ENCODE data around the gene CEACAM20.
"Not testable (repeated sequence)": the region's sequence is repeated elsewhere in the genome, so short reads cannot be mapped to it uniquely, and the experiment has no call there.

CEACAM20 gene

GRCh38 chr19:44529536-44529935 is at the start of gene CEACAM20:
CEACAM20 (minus strand) TSS chr19:44529675; CDS start chr19:44529509, 166 bp downstream.
- DNase-seq, result no peak

- DNase-seq, result no peak
Observed at GRCh38 chr19:44577566-44577874, 48.0 kb upstream of the CEACAM20 start.

- DNase-seq, result peak; percentile 56
Observed at GRCh38 chr19:44576843-44577565, 47.5 kb upstream of the CEACAM20 start.

GRCh38 chr19:44575116-44575700 is 45.7 kb upstream of the CEACAM20 start:
- DNase-seq, result no peak

GRCh38 chr19:44574186-44574950 is 44.9 kb upstream of the CEACAM20 start:
- DNase-seq, result no peak

- DNase-seq, result no peak
Observed at GRCh38 chr19:44573627-44574026, 44.2 kb upstream of the CEACAM20 start.

- DNase-seq, result no peak
Observed at GRCh38 chr19:44573183-44573582, 43.7 kb upstream of the CEACAM20 start.

- DNase-seq, result no peak
Observed at GRCh38 chr19:44572581-44572900, 43.1 kb upstream of the CEACAM20 start.

GRCh38 chr19:44571830-44572580 is 42.5 kb upstream of the CEACAM20 start:
- DNase-seq, result no peak

GRCh38 chr19:44570984-44571684 is 41.7 kb upstream of the CEACAM20 start:
- DNase-seq, result peak; percentile 84

GRCh38 chr19:44570603-44570983 is 41.1 kb upstream of the CEACAM20 start:
- no peak for DNase-seq

GRCh38 chr19:44567745-44568144 is 38.3 kb upstream of the CEACAM20 start:
- DNase-seq, result no peak

GRCh38 chr19:44566984-44567383 is 37.5 kb upstream of the CEACAM20 start:
- DNase-seq, result no peak

- not testable (repeated sequence) for DNase-seq
Observed at GRCh38 chr19:44563086-44563655, 33.7 kb upstream of the CEACAM20 start.

- no peak for DNase-seq
Observed at GRCh38 chr19:44557933-44558332, 28.5 kb upstream of the CEACAM20 start.

GRCh38 chr19:44554641-44555246 is 25.3 kb upstream of the CEACAM20 start:
- DNase-seq, result no peak

GRCh38 chr19:44553478-44554171 is 24.1 kb upstream of the CEACAM20 start:
- DNase-seq, result no peak

- DNase-seq, result no peak
Observed at GRCh38 chr19:44552324-44552723, 22.8 kb upstream of the CEACAM20 start.

- no peak for DNase-seq
Observed at GRCh38 chr19:44551850-44552249, 22.4 kb upstream of the CEACAM20 start.

- not testable (repeated sequence) for DNase-seq
Observed at GRCh38 chr19:44550976-44551375, 21.5 kb upstream of the CEACAM20 start.

GRCh38 chr19:44549507-44549906 is 20.0 kb upstream of the CEACAM20 start:
- DNase-seq, result no peak
